ENCODE results near the gene ZBP1. TPM values are rescaled to one million over a fixed set of nuclear protein-coding genes. Genes with fewer than 3 reads are reported as not detected.

The ZBP1 gene
- total RNA-seq, 2 experiments from 2014 or later, result 39.0 to 40.1 TPM

- DNase-seq, result no peak
- H3K9me3 ChIP-seq (ENCODE audit: control insufficient read depth in 1 of 2, insufficient read depth in 1 of 2, low read length in 2 of 2), result peaks cover 9 to 19% of the 10 kb centered on the region in 2 experiments
- H3K27ac ChIP-seq (ENCODE audit: low read depth in 1 of 2, low read length in 2 of 2), result no peak overlapping the region
- no peak overlapping the region for H3K4me3 Mint-ChIP-seq
- H3K36me3 ChIP-seq (ENCODE audit: insufficient read depth, low read length), result no peaks in the 10 kb centered on the region
- H3K4me1 ChIP-seq (ENCODE audit: insufficient read depth, low read length), result no peaks in the 10 kb centered on the region
- POLR2A ChIA-PET, result no interaction called here
- no peak overlapping the region for H3K27ac Mint-ChIP-seq
- no peak for ATAC-seq (ENCODE audit: poor library complexity)
- TF ChIP-seq, protein P1, sequence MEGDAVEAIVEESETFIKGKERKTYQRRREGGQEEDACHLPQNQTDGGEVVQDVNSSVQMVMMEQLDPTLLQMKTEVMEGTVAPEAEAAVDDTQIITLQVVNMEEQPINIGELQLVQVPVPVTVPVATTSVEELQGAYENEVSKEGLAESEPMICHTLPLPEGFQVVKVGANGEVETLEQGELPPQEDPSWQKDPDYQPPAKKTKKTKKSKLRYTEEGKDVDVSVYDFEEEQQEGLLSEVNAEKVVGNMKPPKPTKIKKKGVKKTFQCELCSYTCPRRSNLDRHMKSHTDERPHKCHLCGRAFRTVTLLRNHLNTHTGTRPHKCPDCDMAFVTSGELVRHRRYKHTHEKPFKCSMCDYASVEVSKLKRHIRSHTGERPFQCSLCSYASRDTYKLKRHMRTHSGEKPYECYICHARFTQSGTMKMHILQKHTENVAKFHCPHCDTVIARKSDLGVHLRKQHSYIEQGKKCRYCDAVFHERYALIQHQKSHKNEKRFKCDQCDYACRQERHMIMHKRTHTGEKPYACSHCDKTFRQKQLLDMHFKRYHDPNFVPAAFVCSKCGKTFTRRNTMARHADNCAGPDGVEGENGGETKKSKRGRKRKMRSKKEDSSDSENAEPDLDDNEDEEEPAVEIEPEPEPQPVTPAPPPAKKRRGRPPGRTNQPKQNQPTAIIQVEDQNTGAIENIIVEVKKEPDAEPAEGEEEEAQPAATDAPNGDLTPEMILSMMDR (IDR thresholded peaks at IDR 0.05), result no peak
- H3K36me3 Mint-ChIP-seq (ENCODE audit: low read depth), result no peaks in the 10 kb centered on the region
- no peaks in the 10 kb centered on the region for H3K4me1 Mint-ChIP-seq (ENCODE audit: low read depth)
- no peaks in the 10 kb centered on the region for H3K9me3 Mint-ChIP-seq
- CTCF ChIA-PET, result no interaction called here
- peaks cover 8% of the 10 kb centered on the region in 2 experiments for H3K27me3 ChIP-seq (ENCODE audit: control insufficient read depth in 1 of 2, insufficient read depth in 2 of 2, low read length in 2 of 2)
- intact Hi-C loops (cut with DNase I, micrococcal nuclease), result no loop called here
- no peak overlapping the region for H3K4me3 ChIP-seq (ENCODE audit: low read length)
- H3K27me3 Mint-ChIP-seq, result peaks cover 33% of the 10 kb centered on the region
Observed at GRCh38 chr20:57587989-57588377, 32.2 kb downstream of the ZBP1 start.

GRCh38 chr20:57587278-57587988 lies 32.8 kb downstream of the ZBP1 start:
- Histone ChIP-seq H3K27ac (ENCODE audit: low read depth in 1 of 2, low read length in 2 of 2) (no peak overlapping the region), H3K4me1 (ENCODE audit: insufficient read depth, low read length) (no peaks in the 10 kb centered on the region), H3K9me3 (ENCODE audit: control insufficient read depth in 1 of 2, insufficient read depth in 1 of 2, low read length in 2 of 2) (peaks cover 9 to 19% of the 10 kb centered on the region in 2 experiments), H3K4me3 (ENCODE audit: low read length) (no peak overlapping the region), H3K36me3 (ENCODE audit: insufficient read depth, low read length) (no peaks in the 10 kb centered on the region), H3K27me3 (ENCODE audit: control insufficient read depth in 1 of 2, insufficient read depth in 2 of 2, low read length in 2 of 2) (peaks cover 8% of the 10 kb centered on the region in 2 experiments)
- no peak overlapping the region for H3K27ac Mint-ChIP-seq
- H3K36me3 Mint-ChIP-seq (ENCODE audit: low read depth), result no peaks in the 10 kb centered on the region
- H3K27me3 Mint-ChIP-seq, result peaks cover 39% of the 10 kb centered on the region
- no peak for ATAC-seq (ENCODE audit: poor library complexity)
- intact Hi-C loops (cut with DNase I, micrococcal nuclease), result no loop called here
- ChIA-PET POLR2A (no interaction called here), CTCF (no interaction called here)
- no peak overlapping the region for H3K4me3 Mint-ChIP-seq
- H3K9me3 Mint-ChIP-seq, result no peaks in the 10 kb centered on the region
- DNase-seq, result no peak
- TF ChIP-seq, protein P1 (IDR thresholded peaks at IDR 0.05), result no peak
- no peaks in the 10 kb centered on the region for H3K4me1 Mint-ChIP-seq (ENCODE audit: low read depth)

GRCh38 chr20:57586943-57587277 lies 33.3 kb downstream of the ZBP1 start:
- peaks cover 44% of the 10 kb centered on the region for H3K27me3 Mint-ChIP-seq
- H3K9me3 Mint-ChIP-seq, result no peaks in the 10 kb centered on the region
- ATAC-seq (ENCODE audit: poor library complexity), result no peak
- H3K36me3 Mint-ChIP-seq (ENCODE audit: low read depth), result no peaks in the 10 kb centered on the region
- TF ChIP-seq, protein P1 (IDR thresholded peaks at IDR 0.05), result no peak
- Histone ChIP-seq H3K9me3 (ENCODE audit: control insufficient read depth in 1 of 2, insufficient read depth in 1 of 2, low read length in 2 of 2) (peaks cover 9 to 19% of the 10 kb centered on the region in 2 experiments), H3K27me3 (ENCODE audit: control insufficient read depth in 1 of 2, insufficient read depth in 2 of 2, low read length in 2 of 2) (peaks cover 8% of the 10 kb centered on the region in 2 experiments), H3K36me3 (ENCODE audit: insufficient read depth, low read length) (no peaks in the 10 kb centered on the region), H3K4me1 (ENCODE audit: insufficient read depth, low read length) (no peaks in the 10 kb centered on the region), H3K4me3 (ENCODE audit: low read length) (no peak overlapping the region), H3K27ac (ENCODE audit: low read depth in 1 of 2, low read length in 2 of 2) (no peak overlapping the region)
- no peak overlapping the region for H3K4me3 Mint-ChIP-seq
- ChIA-PET CTCF (no interaction called here), POLR2A (no interaction called here)
- H3K4me1 Mint-ChIP-seq (ENCODE audit: low read depth), result no peaks in the 10 kb centered on the region
- DNase-seq, result no peak
- intact Hi-C loops (cut with DNase I, micrococcal nuclease), result no loop called here
- H3K27ac Mint-ChIP-seq, result no peak overlapping the region

All from CD4-positive, alpha-beta T cell (primary cell).